Stimulated activated CD4-positive, alpha-beta T cell treated with anti-CD3 and anti-CD28 coated beads, Interleukin-4, amount 100 ng/mL, for 48 hours (primary cell): Measurements from ENCODE around the gene LIMCH1.

ENCODE experiments used
- DNase-seq, 2 donors: peaks; one replicate each; pipeline ENCODE4 v3.0.0-alpha.2; 2020; ENCODE audit warnings: low read depth in 2 of 2

LIMCH1 gene

DNA sequence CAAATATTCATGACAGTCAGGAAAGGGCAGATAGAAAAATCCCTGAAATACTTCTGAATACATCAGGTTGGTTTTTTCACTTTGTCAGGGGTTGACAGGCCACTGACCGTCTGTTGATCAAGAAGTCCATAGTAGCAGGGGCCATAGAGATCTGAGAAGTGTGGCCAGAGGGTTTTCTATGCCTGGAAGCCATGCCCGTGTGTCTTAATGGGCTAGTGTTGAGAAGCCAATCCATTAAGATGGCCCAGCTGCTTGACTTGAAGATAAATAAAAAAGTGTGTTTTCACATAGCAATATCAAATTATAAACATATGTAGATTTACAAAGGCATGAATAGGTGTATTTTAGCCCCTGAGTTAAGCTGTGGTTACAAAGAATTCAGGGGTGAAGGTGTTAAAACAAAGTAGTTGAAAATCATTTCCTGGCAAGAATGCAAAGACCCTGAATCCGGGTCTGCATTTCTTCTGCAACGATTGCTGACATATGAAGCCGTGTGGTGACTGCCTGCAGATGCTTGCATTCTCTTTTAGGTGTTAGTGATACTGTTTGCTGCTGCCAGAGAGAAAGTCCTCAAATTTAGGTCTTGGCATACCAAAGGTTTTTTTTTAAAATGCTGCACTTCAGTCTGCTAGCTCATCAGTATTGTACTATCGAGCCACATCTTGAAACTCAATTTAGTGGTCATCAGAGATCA is 9.3 kb upstream of the LIMCH1 start:
- no peak for DNase-seq

DNA sequence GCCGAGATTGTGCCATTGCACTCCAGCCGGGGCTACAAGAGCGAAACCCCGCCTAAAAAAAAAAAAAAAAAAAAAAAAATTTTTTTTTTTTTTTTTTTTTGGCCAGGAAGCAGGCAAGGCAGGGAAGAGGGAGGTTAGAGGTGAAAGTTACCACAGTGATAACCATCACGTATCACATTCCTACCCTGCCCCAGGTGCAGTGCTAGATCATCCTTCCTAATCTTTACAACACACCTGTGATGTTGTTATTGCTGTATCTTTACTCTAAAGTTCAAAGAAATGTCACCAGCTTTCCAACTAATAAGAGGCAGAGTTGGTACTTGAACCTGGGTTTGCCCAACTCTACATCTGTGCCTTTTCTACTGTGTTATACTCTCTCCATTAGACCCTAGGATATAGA is 7.2 kb upstream of the LIMCH1 start:
- DNase-seq: no peak

DNA sequence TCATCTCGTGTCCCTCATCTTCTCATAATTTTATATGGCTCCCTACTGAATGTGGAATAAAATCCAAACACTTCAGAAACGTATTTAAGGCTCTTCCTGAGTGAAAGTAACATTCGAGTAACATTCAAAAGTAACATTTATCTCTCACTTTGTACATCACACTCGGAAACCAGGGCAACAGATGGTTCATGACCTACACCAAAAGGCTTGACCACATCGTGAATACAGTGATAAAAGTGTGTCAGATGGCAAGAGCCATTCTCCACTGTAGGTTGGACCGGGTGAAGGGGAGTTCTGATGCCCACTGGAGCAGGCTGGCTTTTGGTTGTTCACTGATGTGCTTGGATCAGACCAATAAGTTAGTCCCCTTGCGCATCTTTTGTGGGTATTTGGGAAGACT is 5.6 kb upstream of the LIMCH1 start:
- DNase-seq: no peak

DNA sequence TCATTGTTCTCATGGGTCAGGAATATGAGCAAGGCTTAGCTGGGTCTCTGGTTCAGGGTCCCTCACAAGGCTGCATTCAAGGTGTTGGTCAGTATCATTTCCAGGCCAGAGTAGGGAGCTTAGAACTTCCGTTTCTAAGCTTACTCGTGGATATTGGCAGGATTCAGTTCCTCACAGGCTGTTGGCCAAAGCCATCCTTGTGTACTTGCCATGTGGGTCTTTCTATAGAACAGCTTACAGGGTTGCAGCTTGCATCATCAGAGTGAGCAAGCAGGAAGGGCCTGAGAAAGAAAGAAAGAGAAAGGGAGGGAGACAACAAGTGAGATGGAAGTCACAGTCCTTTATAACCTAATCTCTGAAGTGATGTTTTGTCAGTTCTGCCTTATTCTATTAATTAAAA is 5.1 kb upstream of the LIMCH1 start:
- no peak for DNase-seq

DNA sequence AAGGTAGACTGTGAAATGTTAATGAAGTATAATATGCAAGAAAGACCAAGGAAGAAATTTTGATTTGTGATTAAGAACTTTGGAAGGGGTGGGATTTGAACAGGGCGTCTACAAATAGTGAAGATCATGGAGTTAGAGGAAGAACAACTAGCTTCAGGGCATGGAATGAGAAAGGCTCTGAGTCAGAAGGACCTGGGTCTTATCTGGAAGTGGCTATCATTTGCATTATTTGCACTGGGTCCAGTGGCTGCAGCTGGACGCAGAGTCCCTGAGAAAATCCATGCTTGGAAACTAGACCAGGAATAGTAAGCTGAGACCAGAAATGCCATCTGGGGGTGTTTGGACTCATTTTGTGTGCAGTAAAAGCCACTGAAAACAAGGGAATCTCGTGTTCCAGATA is 4.3 kb upstream of the LIMCH1 start:
- no peak for DNase-seq

DNA sequence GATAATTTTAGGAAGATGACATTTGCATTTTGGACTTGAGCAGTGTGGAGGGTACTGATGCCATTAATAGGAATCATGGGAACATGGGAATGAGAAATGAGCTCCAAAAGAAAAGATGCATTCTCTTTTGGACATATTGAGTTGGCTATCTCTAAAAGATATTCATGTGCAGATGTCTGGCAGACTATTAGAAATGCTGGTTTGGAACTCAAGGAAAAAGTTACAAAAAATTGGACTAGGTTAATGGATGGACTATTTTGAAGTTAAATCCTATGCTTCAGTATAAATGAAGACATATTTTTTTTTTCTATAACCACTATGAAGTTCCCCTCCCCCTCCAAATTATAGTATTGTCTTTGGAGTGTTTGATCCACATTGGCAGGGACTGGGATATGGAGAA is 3.6 kb upstream of the LIMCH1 start:
- DNase-seq: no peak

DNA sequence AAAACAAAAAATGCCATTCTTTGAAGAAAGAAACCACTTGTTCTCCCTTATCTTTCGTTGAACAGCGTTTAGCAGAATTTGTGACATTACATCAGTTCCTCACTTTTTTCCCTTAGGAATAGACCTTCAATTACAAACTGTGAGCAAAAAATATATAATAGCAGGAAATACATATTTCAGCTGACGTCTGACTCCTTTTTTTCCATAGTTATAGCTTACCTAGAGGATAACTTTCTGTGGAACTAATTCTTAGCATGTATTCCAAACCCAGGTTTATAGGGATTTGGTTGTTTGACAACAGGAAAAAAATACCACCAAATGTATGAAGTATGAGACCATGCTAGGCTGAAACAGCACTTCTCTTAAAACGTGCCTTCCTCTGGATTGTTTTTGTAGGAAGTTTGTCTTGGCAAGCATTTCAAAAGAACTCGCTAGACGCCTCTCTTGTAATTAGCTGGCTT is 2.0 kb upstream of the LIMCH1 start:
- no peak for DNase-seq

DNA sequence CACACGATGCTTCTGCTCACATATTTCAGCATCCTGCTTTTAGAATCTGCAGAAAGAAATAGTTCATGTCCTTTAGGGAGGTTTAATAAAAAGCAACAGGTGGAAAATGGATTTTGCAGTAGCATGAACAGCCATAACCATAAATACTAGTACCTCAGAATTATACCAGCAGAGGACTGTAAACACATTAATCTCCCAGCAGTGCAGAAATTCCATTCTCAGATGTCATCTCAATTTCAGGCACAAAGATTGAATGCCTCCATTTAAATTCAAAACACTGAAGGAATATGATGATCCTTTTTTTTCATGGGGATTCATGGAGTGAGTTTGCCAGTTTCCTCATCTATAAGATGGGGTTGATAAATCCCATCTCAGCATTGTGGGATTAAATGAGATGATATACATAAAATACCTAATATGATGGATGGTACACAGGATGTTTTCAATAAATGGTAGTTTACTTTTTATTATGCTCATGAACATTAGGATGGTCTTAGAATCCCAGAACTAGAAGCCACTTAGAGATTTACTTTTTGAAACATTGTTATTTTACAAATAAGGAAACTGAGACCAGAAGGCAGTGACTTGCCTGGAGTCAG is 566 bp upstream of the LIMCH1 start:
- DNase-seq: no peak

DNA sequence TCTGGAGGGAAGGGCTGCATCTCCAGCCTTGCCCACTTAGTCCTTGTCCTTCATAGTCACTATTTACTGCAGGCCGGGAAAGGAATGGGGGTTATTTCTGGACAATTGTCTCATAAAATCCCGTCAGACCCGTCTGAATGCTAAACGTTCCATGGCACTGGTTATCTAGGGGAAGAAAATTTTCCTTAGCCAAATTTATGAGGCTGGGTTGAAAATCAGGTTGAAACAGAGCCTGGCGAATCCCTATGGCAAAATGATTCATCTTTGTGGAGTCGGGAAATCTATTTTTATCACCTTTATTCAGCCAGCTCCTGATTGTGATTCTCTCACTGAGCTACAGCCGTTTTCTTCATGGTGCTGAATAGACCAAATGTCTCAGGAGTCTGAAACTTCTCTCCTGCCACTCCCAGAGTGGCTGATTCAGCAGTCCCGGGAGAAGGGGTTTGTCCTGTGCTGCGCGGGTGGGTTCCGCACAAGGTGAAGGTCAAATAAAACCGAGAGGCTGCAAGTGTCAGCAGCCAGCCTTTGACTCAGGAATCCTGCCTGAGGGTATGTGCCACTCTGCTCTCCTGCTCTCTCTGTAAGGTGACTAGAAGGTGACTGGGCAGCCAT is 1.0 kb downstream of the LIMCH1 start:
- no peak for DNase-seq

DNA sequence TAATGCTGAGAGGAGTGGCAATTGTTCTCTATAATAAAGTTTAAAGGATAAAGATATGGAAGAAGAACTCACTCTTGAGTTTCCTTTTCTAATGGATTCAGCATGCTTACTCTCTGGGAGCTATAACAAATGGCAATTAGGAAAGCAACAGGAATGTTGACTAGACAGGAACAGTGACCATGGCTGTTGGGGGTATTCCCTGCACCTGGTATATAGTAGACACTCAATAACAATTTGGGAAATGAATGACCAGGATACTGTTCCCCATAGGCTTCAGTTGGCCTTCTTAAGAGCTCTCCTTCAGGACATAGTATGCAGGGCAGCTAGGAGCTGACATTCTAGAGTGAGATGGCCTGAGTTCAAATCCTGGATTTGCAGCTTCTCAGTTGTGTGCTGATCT is 1.8 kb downstream of the LIMCH1 start:
- DNase-seq: no peak

DNA sequence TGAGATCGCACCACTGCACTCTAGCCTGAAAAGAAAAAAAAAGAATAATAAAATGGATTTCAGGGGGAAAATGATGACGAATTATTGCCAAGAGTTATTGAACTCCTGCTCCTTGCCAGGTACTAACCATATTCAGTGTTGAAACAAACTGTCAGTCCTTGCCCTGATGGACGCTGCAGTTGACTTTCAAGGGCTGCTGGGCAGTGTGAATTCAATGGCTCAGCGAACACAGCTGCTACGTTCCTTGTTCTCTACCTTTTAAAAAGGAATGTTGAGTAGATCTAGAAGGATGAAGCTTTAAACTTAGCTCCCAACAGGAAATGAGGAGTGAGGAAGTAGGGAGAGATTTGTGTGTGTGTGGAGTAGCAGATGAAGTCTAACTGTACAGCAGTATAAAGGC is 2.7 kb downstream of the LIMCH1 start:
- DNase-seq: no peak

DNA sequence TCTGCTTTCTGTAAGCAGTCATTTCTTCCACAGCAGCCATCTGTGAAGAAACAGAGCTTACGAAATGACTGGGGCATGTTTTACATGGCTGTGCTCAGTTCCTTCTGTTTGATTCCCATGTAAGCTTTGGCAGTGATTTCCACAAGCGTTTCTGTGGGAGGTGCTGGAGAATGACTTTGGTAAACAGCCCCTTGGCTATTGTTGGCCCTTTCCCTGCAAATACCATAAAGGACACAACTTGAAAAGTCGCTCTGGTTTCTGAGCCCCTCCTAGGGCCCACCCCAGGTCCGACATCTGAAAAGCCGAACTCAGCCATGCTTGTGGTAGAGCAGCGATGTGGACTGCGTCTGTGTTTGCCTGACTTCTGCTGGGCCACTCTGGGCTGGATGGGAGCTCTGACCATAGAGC is 3.7 kb downstream of the LIMCH1 start:
- no peak for DNase-seq

DNA sequence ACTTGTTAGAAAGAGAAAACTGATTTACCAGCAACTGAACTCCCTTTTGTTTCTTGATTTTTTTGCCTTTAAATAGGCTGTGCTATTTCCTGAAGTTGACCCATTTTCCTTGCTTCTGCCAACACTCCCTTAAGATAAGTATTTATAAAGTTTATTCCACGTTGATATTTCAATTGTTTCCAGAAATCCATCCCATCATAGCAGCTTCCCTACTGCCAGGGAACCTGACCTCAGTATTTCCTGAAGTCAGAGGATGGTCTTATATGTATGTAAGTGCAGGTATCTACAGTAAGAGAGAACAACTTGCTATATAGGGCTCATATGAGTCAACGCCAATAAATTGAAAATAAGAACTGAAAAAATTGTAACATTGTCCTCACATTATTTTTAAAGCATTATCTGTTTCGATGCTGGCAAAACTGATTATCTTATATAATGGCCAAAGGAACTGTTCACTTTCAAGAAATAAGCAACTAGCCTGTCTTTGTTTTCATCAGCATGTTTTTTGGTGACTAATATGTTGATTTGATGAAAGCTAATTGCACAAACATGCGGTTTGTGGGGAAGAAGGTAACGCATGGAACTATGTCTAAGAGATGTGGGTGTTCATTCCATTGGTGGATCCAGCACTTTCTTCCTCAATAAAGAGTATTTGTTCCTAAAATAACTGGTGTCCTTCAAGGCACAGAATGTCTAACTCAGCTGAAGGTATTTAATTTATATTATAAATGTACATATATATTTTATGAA is 4.7 kb downstream of the LIMCH1 start:
- no peak for DNase-seq

DNA sequence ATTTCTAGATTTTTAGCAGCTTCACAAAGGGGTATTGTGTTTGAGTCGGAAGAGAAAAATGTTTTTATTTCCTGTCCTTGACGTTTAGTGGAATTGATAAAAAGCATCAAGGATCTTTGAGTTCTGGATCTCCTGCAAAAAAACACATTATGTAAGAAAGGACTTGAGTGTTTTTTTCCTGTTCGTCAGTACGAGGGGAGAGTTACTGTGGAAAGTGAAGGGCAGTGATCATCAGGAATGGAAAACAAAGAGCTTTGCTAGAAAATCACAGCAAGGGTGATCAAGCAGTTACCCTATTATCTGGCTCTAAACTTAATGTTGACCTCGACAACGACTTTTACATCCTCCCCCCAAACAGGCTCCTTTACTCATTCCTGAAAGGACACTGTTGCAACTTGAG is 7.3 kb downstream of the LIMCH1 start:
- DNase-seq: no peak

DNA sequence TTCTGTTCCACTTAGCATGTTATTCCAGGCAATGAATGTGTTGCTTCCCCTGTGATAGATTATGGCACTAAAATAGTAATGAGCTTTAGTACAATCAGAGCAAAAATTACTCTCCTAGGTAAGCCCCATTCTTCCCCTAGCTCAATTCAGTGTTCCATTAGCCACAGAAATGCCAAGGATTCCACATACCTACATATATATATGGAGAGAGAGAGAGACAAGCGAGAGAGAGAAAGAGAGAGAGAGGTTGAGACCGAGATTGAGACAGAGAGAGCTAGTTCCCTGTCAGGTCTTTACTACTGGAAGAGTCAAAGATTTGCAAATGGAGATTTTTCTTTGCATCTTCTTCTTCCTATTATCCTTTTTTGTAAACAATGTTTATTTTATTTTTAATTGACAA is 8.7 kb downstream of the LIMCH1 start:
- no peak for DNase-seq

DNA sequence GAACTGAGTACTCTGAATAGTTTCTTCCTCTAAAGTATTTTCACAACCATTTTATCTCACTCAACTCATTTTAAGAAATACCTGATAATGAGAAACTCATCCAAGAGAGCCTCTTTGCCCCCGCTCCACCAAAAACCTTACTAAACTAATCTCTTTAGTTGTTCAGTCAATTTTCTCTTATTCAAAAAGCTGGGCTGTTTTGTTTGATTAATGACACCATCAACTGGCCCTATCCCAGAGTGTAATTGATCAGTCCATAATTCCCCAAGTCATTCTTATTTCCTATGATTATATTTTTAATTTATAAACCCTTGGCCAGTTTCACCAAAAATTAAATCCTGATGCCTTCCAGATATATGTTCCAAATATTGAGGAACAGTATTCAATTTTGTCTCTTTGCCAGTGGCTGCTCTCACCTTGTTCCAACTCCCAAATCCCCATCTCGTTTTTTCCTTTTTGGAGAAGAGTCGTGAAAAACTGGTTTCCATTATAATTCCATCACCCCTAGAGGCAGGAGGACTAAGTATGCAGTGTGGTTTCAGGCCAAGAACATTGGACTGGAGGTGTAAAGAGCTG is 10.4 kb downstream of the LIMCH1 start:
- no peak for DNase-seq

DNA sequence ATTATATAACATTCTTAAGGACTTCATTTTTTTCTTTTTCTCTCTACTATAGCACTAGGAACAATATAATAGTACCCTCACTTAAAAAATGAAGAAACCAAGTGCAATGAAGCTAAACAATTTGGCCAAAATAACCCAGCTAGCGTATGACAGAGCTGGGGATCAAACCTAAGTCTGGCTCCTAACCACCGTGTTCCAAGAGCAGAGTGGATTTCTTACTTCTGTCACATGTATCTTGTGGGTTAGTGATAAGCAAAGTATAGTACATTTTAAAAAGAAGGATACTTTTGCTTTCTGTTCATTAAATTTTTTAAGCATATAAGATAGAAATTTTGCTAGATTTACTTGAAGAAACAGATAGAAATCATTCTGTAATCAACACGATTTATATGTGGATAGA is 11.5 kb downstream of the LIMCH1 start:
- DNase-seq: no peak

DNA sequence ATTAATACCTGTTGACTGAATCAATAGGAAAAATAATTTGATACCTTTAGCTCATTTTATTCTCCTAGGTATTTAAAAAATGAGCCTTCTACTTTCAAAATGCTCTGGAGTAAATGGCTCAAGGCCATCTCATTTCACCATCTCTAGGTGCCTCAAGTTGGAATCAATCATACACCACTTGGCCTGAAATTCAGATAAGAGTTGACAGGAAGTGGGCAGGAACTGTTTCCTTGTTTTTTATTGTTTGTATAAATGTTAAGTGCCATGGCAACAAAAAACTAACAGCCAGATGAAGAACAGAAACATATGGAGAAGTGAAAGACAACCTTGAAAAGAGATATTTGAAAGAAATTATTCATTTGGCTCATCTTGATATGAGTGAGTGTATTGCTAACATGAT is 12.4 kb downstream of the LIMCH1 start:
- DNase-seq: no peak

DNA sequence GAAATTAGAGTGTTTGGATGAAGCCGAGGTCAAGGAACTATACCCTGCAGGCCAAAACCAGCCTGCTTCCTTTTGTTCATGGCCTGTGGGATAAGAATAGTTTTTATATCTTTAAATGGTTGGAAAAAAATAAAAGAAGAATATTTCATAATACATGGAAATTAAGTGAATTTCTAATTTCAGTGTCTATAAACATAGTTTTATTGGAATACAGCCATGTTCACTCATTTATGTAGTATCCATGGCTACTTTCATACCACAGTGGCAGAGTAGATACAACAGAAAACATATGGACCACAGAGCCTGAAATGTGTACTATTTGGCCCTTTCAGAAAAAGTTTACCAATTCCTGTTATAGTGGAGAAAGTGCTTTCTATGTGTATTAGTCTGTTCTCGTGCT is 13.6 kb downstream of the LIMCH1 start:
- no peak for DNase-seq

DNA sequence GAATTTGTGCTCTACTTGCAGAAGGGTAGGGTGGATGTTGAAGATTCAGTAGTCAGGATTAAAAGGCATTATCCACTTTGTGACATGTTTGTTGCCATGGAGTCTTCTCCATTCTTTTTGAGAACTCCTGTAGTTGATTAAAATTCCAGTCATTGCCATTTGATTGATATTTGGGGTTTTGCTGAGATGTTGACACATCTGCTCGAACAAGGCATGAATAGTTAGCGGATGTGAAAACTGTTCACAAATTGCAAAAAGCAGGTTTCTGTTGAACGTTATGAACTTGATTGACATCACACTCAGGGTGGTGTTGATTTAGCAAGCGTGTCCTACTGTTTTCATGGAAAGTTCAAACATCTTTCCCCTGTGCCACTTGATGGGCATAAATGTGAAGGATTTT is 16.9 kb downstream of the LIMCH1 start:
- DNase-seq: no peak

DNA sequence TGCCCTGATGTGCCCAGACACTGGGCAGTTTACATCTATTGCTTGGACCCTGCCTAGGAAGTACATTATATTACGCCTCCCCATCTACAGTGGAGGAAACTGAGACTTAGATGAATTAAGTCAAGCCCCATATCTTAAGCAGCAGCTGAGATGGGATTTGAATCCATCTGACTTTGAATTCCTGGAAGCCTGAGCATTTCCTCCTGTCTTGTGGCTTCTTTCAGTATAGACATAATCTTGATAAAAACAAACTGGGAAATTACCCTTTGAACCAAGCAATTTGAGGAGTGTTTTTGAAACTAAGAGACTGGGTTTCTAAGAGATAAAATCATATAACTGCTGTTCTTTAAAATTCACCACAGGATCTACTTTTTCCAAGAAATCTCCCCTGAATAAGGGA is 18.6 kb downstream of the LIMCH1 start:
- no peak for DNase-seq

DNA sequence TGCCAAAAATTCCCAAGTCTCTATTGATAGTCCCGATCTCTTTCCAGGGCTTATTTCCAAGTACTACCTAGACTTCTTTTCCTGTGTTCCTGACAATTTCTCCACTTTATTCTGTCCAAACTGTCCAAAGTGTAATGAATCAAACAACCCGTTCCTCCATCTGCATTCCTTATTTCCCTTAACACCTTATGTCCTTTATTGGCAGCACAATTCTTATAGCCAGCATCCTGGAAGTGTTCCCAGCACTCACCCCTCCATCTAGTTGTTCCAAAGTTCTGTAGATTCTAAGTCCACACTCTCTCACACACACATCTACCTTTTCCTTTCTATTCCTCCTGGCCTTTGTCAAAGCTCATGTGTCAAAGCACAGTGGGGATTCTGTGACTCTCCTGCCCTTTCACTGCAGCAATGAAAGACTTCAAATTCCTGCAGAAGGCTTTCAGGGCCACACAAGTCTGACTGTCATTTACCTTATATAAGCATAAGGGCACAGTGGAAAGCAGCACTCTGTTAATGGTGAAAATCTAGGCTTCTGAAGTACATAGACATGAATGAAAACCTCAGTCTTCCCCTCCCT is 22.1 kb downstream of the LIMCH1 start:
- DNase-seq: no peak
